ENCODE measurements around the gene THBS1.

Gene THBS1

GRCh38 chr15:39641191-39641889 is 60.5 kb downstream of the THBS1 start:
- DNase-seq = no peak

- DNase-seq = no peak
Measured at GRCh38 chr15:39642011-39642640, 61.2 kb downstream of the THBS1 start.

GRCh38 chr15:39643727-39644126 is 62.8 kb downstream of the THBS1 start:
- DNase-seq = no peak

GRCh38 chr15:39644136-39644535 is 63.3 kb downstream of the THBS1 start:
- DNase-seq = no peak

GRCh38 chr15:39645138-39645975 is 64.5 kb downstream of the THBS1 start:
- no peak for DNase-seq

- no peak for DNase-seq
Measured at GRCh38 chr15:39645976-39646257, 65.0 kb downstream of the THBS1 start.

GRCh38 chr15:39646425-39646824 is 65.5 kb downstream of the THBS1 start:
- DNase-seq = no peak

Measured in NCI-H1436 (cell line).